ENCODE measurements around the gene USH1C. TPM values are rescaled to one million over a fixed set of nuclear protein-coding genes. Genes with fewer than 3 reads are reported as not detected.

USH1C gene
- total and polyA plus RNA-seq, 2 experiments from 2014 or later = not detected

DNA sequence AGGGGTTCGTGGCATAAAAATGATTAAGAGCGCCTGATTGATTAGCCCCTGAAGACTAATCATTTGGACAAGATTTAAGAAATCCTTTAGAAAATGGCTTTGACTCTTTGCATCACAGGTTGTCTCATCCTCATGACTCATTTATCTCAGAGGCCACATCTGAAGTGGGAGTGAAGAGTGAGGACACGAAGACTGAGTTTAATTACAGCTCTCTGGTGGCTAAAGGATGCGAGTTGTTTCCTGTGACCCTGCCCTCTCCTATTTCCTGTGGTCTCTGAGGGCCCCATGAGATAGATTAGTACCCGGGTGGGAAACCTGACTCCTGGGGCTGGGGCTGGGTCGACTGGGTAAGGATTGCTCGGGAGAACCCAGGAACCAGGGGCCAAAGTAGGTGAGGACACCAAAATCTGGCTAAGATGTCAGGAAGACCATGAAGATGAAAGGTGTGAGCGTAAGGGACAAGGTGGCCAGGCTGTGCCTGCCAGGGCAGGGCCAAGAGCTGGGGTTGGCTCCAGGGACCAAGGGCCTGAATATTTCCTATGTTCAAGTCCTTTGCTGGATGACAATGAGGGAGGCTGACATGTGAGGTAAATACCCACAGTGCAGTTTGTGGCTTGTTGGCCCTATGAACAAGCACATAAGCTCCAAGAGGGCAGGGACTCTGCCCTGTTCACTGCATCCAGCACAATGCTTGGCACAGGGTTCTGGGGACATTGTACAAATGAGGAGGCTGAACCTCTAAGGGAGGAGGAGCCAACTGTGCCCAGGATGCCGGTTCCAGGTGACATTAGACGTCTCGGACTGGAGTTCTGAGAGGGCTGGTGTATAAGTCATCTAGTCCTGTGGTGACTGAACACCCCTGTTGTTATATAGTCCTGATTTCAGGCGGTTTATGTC, 6.5 kb upstream of the USH1C start:
- Histone ChIP-seq H3K79me2 (ENCODE audit: insufficient read depth) (no peaks in the 10 kb centered on the region), H3K4me3 (no peak overlapping the region), H3F3A (ENCODE audit: insufficient read depth) (no peaks in the 10 kb centered on the region), H3K27ac (no peak overlapping the region), H3K4me2 (ENCODE audit: unreplicated experiment) (no peak overlapping the region), H4K20me1 (ENCODE audit: insufficient read depth) (no peaks in the 10 kb centered on the region), H3K9me3 (ENCODE audit: low read depth) (no peaks in the 10 kb centered on the region), H2AFZ (no peak overlapping the region), H3K9ac (no peak overlapping the region), H3K36me3 (ENCODE audit: low read depth) (no peaks in the 10 kb centered on the region), H3K4me1 (ENCODE audit: insufficient read depth) (no peaks in the 10 kb centered on the region), H3K9me2 (ENCODE audit: insufficient read depth) (no peaks in the 10 kb centered on the region), H3K27me3 (replicated peaks; ENCODE audit: insufficient read depth) (peaks cover 14% of the 10 kb centered on the region; the same call in 1 of the 2 replicates)
- in situ Hi-C loops (cut with MboI) = no loop called here
- WGBS, 2 experiments (ENCODE audit: low coverage in 1 of 2, low lambda C conversion rate in 2 of 2, missing lambda C conversion rate in 2 of 2) = 45 to 49% methylated on average over 12 of the region's 12 CpGs
- DNase-seq = peak; percentile 40
- no peak for TF ChIP-seq EZH2phosphoT487 (IDR thresholded peaks at IDR 0.05; ENCODE audit: insufficient read depth, low read depth)
- no peak for TF ChIP-seq EZH2 (IDR thresholded peaks at IDR 0.05; ENCODE audit: insufficient read depth, poor library complexity, severe bottlenecking)

DNA sequence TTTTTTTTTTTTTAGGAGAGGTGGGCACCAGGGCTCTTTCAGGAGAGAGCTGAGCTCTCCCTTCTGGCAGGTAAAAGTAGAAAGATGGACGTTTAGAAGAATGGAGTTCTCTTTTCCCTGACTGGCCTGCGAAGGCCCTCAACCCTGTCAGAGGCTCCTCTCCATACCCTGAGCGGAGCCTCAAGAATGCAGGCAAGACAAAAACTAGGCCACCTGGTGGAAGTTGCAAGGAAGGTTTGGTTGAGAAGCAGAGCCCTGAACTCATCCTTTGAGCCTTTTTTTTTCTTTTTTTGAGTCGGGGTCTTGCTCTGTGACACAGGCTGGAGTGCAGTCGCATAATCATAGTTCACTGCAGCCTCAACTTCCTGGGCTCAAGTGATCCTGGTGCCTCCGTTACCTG, 4.2 kb upstream of the USH1C start:
- H3K27me3 ChIP-seq (replicated peaks; ENCODE audit: insufficient read depth) = peaks cover 16% of the 10 kb centered on the region; the same call in 1 of the 2 replicates
- no peaks in the 10 kb centered on the region for H3K4me1 ChIP-seq (ENCODE audit: insufficient read depth)
- H4K20me1 ChIP-seq (ENCODE audit: insufficient read depth) = no peaks in the 10 kb centered on the region
- no peak overlapping the region for H2AFZ ChIP-seq
- H3K9me3 ChIP-seq (ENCODE audit: low read depth) = no peaks in the 10 kb centered on the region
- H3K4me3 ChIP-seq = no peak overlapping the region
- TF ChIP-seq EZH2phosphoT487 (IDR thresholded peaks at IDR 0.05; ENCODE audit: insufficient read depth, low read depth) (no peak), EZH2 (IDR thresholded peaks at IDR 0.05; ENCODE audit: insufficient read depth, poor library complexity, severe bottlenecking) (no peak)
- in situ Hi-C loops (cut with MboI) = no loop called here
- H3K9ac ChIP-seq = no peak overlapping the region
- H3K4me2 ChIP-seq (ENCODE audit: unreplicated experiment) = no peak overlapping the region
- DNase-seq = peak; percentile 26
- H3K79me2 ChIP-seq (ENCODE audit: insufficient read depth) = no peaks in the 10 kb centered on the region
- H3K36me3 ChIP-seq (ENCODE audit: low read depth) = no peaks in the 10 kb centered on the region
- H3F3A ChIP-seq (ENCODE audit: insufficient read depth) = no peaks in the 10 kb centered on the region
- 52 to 55% methylated on average over 6 of the region's 6 CpGs for WGBS, 2 experiments (ENCODE audit: low coverage in 1 of 2, low lambda C conversion rate in 2 of 2, missing lambda C conversion rate in 2 of 2)
- H3K9me2 ChIP-seq (ENCODE audit: insufficient read depth) = no peaks in the 10 kb centered on the region
- no peak overlapping the region for H3K27ac ChIP-seq

GRCh38 chr11:17547932-17548331, 3.7 kb upstream of the USH1C start:
- 35 to 38% methylated on average over 7 to 9 of the region's 9 CpGs for WGBS, 2 experiments (ENCODE audit: low coverage in 1 of 2, low lambda C conversion rate in 2 of 2, missing lambda C conversion rate in 2 of 2)
- TF ChIP-seq EZH2 (IDR thresholded peaks at IDR 0.05; ENCODE audit: insufficient read depth, poor library complexity, severe bottlenecking) (no peak), EZH2phosphoT487 (IDR thresholded peaks at IDR 0.05; ENCODE audit: insufficient read depth, low read depth) (no peak)
- no peaks in the 10 kb centered on the region for H3K9me2 ChIP-seq (ENCODE audit: insufficient read depth)
- H3K9ac ChIP-seq = no peak overlapping the region
- in situ Hi-C loops (cut with MboI) = no loop called here
- no peaks in the 10 kb centered on the region for H3F3A ChIP-seq (ENCODE audit: insufficient read depth)
- no peaks in the 10 kb centered on the region for H3K79me2 ChIP-seq (ENCODE audit: insufficient read depth)
- H3K4me2 ChIP-seq (ENCODE audit: unreplicated experiment) = no peak overlapping the region
- H4K20me1 ChIP-seq (ENCODE audit: insufficient read depth) = no peaks in the 10 kb centered on the region
- DNase-seq = no peak
- H3K27me3 ChIP-seq (replicated peaks; ENCODE audit: insufficient read depth) = peaks cover 16% of the 10 kb centered on the region; the same call in 1 of the 2 replicates
- H3K4me3 ChIP-seq = no peak overlapping the region
- H3K9me3 ChIP-seq (ENCODE audit: low read depth) = no peaks in the 10 kb centered on the region
- no peak overlapping the region for H3K27ac ChIP-seq
- H2AFZ ChIP-seq = no peak overlapping the region
- no peaks in the 10 kb centered on the region for H3K36me3 ChIP-seq (ENCODE audit: low read depth)
- H3K4me1 ChIP-seq (ENCODE audit: insufficient read depth) = no peaks in the 10 kb centered on the region

DNA sequence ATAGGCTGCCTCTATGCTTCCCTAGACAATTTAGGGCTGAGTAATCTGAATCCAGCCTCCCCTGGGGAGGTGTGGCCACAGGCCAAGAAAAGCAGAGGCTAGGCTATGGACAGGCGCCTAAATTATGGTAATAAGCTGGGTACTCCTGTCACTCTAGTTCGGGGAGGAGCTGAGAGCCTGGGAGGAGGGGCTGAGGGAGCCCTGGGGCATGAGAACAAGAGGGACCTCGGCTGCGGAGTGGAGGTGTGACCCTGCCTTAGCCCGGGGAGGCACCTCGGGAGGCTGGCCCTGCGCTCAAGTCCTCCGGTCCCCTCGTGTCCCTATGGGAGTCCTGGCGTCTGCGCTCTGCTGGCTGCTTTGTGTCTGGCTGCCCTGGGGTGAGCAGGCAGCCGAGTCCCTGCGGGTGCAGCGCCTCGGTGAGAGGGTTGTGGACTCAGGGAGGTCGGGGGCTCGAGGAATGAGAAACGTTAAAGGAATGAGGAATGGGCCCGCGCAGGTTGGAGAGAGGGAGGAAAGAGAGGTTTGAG, 2.9 kb upstream of the USH1C start, which contains the start of gene OTOG:
Gene OTOG, plus strand, starts transcription at position 209 of the 527 bp plus-strand sequence. Its CDS starts 114 bp downstream, at position 323.
- Histone ChIP-seq H3K79me2 (ENCODE audit: insufficient read depth) (no peaks in the 10 kb centered on the region), H3K9me2 (ENCODE audit: insufficient read depth) (no peaks in the 10 kb centered on the region), H3K4me3 (no peak within 1 kb of the TSS), H4K20me1 (ENCODE audit: insufficient read depth) (no peaks in the 10 kb centered on the region), H3K27ac (no peak within 1 kb of the TSS), H3K4me1 (ENCODE audit: insufficient read depth) (no peaks in the 10 kb centered on the region), H3K36me3 (ENCODE audit: low read depth) (no peaks in the 10 kb centered on the region), H3K4me2 (ENCODE audit: unreplicated experiment) (no peak within 1 kb of the TSS), H3F3A (ENCODE audit: insufficient read depth) (no peaks in the 10 kb centered on the region), H3K27me3 (replicated peaks; ENCODE audit: insufficient read depth) (peaks cover 17% of the 10 kb centered on the region; the same call in 1 of the 2 replicates), H2AFZ (no peak within 1 kb of the TSS), H3K9me3 (ENCODE audit: low read depth) (no peaks in the 10 kb centered on the region), H3K9ac (no peak within 1 kb of the TSS)
- in situ Hi-C loops (cut with MboI) = no loop called here
- no peak for TF ChIP-seq EZH2 (IDR thresholded peaks at IDR 0.05; ENCODE audit: insufficient read depth, poor library complexity, severe bottlenecking)
- no peak for TF ChIP-seq EZH2phosphoT487 (IDR thresholded peaks at IDR 0.05; ENCODE audit: insufficient read depth, low read depth)
- no peak for DNase-seq
- 2% methylated on average over 9 to 20 of the region's 20 CpGs for WGBS, 2 experiments (ENCODE audit: low coverage in 1 of 2, low lambda C conversion rate in 2 of 2, missing lambda C conversion rate in 2 of 2)
